Prostate gland (tissue), 2 donors: Measurements from ENCODE around the gene SMARCD1. TPM values are rescaled to one million over a fixed set of nuclear protein-coding genes. Genes with fewer than 3 reads are reported as not detected.

Experiments
- DNase-seq: peaks from one replicate; pipeline ENCODE4 v3.0.0-alpha.2; 2019; ENCODE audit warnings: low spot score
- H3K27ac ChIP-seq, 2 donors: fragments of 200-600 bp; sonication (generic); 2 replicates each; pipeline ENCODE4 v1.5.1; 2017 to 2019
- H3K27me3 ChIP-seq: fragments of 200-600 bp; sonication (generic); replicated peaks from 2 replicates; pipeline ENCODE4 v1.5.1; 2019; ENCODE audit not compliant: insufficient read depth
- H3K36me3 ChIP-seq, 2 donors: fragments of 200-600 bp; sonication (generic); 1 replicate in 1 of 2; 2 replicates in 1 of 2; pipeline versions ENCODE4 v1.5.1 to v1.8.1; 2017 to 2019
- H3K4me1 ChIP-seq: fragments of 200-600 bp; sonication (generic); replicated peaks from 2 replicates; pipeline ENCODE4 v1.5.1; 2019
- H3K4me3 ChIP-seq, 2 donors: fragments of 200-600 bp; sonication (generic); 2 replicates each; pipeline ENCODE4 v1.5.1; 2017 to 2019
- H3K9me3 ChIP-seq: fragments of 200-600 bp; sonication (generic); 2 replicates; pipeline ENCODE4 v1.5.1; 2017
- POLR2A ChIP-seq: fragments of 450-650 bp; IDR thresholded peaks from one replicate; pipeline ENCODE4 v1.6.1; 2016; ENCODE audit warnings: antibody characterized with exemption, mild to moderate bottlenecking
- POLR2AphosphoS5 ChIP-seq: sonication (generic); formaldehyde crosslinking; IDR thresholded peaks from one replicate; pipeline ENCODE4 v1.6.1; 2017; ENCODE audit warnings: antibody characterized with exemption
- WGBS: methylation state at CpG from one replicate; pipeline ENCODE4 v1.1.5; 2018; 5-methylcytosine and 5-hydroxymethylcytosine counted together
- intact Hi-C: fragments of 100-400 bp; cut with DNase I; formaldehyde crosslinking; loops from one replicate; pipeline ENCODE4 v1.14.2; 2022
- total RNA-seq, 2 donors: library from RNA; depleted of rRNA; stranded (reverse); fragments of >200 nt; gene quantifications; one replicate each; pipeline ENCODE4 v1.1.0, GENCODE V29; 2016
- TF ChIP-seq, protein P1 (sequence below), 4 experiments: fragments of 200-600 bp in 2 of 4; fragments of 450-650 bp in 2 of 4; sonication (generic) in 2 of 4; IDR thresholded peaks; 1 replicate in 3 of 4; 2 replicates in 1 of 4; pipeline ENCODE4 v1.5.1; 2016 to 2019; ENCODE audit warnings: antibody characterized with exemption in 4 of 4, mild to moderate bottlenecking in 2 of 4, moderate library complexity in 2 of 4

SMARCD1 gene
- total RNA-seq, 2 donors from 2014 or later, result 72.9 to 90.1 TPM

DNA sequence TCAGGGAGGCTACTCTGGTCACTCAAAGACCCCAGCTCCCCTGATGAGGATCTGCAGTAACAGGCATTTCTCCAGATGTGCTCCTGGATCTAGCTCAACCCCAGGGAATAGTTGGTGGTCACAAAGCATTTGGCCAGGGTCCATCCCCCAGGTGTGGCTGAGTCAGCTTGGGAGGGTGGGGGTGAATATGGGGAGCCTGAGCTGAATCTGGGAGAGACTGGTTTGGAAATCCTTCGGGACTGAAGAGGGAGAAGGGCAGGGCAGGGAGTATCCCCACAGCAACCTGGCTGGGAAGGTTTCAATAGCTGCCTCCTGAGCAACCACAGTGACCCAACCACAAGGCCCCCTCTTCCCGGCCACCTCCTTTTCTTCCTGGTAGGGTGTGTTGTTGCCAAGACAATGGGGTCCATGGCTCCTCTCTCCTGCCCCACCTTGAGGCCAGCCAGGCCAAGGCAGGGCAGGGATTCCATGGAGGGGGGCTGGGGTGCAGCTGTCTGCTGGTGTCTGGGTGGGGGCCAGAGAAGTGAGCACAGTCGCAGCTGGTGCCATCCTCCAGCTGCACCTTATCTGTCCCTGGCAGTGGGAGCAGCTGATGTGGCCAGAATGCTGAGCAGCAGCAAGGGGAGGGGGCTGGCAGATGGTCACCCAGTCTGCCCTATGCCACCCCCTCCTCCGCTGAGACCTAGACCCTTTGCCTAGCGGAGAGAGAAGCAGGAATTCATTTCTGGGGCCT is 22.2 kb upstream of the SMARCD1 start:
- Histone ChIP-seq H3K27me3 (no peaks in the 10 kb centered on the region), H3K36me3 (no peaks in the 10 kb centered on the region), H3K4me1 (no peaks in the 10 kb centered on the region), H3K27ac (no peak overlapping the region), H3K4me3 (no peak overlapping the region), H3K9me3 (no peaks in the 10 kb centered on the region)
- intact Hi-C loops, result loop anchor here (5.0 kb wide), 1 partner anchor 196 kb away; no protein-coding TSS in a partner anchor
- 74% methylated on average over 5 of the region's 5 CpGs for WGBS
- no peak for DNase-seq
- TF ChIP-seq POLR2A (no peak), POLR2AphosphoS5 (no peak)
- TF ChIP-seq, protein P1, sequence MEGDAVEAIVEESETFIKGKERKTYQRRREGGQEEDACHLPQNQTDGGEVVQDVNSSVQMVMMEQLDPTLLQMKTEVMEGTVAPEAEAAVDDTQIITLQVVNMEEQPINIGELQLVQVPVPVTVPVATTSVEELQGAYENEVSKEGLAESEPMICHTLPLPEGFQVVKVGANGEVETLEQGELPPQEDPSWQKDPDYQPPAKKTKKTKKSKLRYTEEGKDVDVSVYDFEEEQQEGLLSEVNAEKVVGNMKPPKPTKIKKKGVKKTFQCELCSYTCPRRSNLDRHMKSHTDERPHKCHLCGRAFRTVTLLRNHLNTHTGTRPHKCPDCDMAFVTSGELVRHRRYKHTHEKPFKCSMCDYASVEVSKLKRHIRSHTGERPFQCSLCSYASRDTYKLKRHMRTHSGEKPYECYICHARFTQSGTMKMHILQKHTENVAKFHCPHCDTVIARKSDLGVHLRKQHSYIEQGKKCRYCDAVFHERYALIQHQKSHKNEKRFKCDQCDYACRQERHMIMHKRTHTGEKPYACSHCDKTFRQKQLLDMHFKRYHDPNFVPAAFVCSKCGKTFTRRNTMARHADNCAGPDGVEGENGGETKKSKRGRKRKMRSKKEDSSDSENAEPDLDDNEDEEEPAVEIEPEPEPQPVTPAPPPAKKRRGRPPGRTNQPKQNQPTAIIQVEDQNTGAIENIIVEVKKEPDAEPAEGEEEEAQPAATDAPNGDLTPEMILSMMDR (IDR thresholded peaks at IDR 0.05), result no peak

DNA sequence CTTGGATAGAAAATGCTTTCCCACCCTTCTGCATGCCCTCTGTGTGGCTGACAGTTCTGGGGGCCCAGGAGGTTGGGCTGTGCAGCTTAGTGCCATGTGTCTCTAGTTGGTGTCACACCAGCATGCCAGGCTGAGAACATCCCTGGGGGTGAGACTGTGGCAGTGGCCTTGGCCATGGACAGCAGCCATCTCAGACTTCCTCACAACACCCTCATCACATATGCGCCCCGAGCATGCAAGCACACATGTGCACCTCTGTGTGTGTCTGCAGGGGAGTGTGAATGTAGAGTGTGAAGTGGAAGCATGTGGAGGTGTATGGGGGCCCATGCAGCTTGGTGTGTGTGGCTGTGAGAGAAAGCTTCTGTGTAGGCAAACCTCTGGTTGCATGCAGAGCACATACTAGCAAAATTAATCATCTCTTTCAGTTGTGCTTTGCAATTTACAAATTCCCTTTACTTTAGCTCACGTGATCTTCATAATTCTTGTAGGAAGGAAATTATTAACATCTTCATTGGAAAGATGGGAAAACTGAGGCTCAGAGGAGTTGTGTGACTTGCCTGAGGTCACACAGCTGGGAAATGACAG is 19.3 kb upstream of the SMARCD1 start:
- Histone ChIP-seq H3K27me3 (no peaks in the 10 kb centered on the region), H3K4me3 (no peak overlapping the region), H3K27ac (no peak overlapping the region), H3K4me1 (no peaks in the 10 kb centered on the region), H3K9me3 (no peaks in the 10 kb centered on the region), H3K36me3 (no peaks in the 10 kb centered on the region)
- 95% methylated on average over 3 of the region's 3 CpGs for WGBS
- intact Hi-C loops, result no loop called here
- no peak for TF ChIP-seq POLR2A
- no peak for TF ChIP-seq POLR2AphosphoS5
- TF ChIP-seq, protein P1 (IDR thresholded peaks at IDR 0.05), result no peak
- no peak for DNase-seq

DNA sequence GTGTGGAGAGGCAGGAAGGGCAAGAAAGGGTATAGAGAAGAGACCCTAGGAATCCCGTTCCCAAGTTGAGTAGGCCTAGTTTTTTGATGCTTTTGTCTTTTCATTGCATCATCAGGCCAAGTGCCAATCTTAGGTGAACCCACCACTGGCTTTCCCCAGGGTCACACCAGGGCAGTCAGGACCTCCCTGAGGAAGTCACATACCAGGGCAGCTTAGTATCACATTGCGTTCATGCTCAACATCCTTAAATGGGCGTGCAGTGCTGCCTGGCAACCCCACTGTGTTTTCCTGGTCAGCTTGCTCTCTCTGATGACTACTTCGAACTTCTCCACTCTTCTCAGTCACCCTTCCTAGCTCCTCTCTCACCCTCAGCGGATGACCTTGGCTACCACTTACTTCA is 18.7 kb upstream of the SMARCD1 start:
- Histone ChIP-seq H3K27me3 (no peaks in the 10 kb centered on the region), H3K9me3 (no peaks in the 10 kb centered on the region), H3K4me3 (no peak overlapping the region), H3K36me3 (no peaks in the 10 kb centered on the region), H3K27ac (no peak overlapping the region), H3K4me1 (no peaks in the 10 kb centered on the region)
- DNase-seq, result no peak
- intact Hi-C loops, result no loop called here
- WGBS, result 49% methylated on average over 5 of the region's 5 CpGs
- no peak for TF ChIP-seq POLR2A
- TF ChIP-seq, protein P1 (IDR thresholded peaks at IDR 0.05), result no peak
- no peak for TF ChIP-seq POLR2AphosphoS5

DNA sequence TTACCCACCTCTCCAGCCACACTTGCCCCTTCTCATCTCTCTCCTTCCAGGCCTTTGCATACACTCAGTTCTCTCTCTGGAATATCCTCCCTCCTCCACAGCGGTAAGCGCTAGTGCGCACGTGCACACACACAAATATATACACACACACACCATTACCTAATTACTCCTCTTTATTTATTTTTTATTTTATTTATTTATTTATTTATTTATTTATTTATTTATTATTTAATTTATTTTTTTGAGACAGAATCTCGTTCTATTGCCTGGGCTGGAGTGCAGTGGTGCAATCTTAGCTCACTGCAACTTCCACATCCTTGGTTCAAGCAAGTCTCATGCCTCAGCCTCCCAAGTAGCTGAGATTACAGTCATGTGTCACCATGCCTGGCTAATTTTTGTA is 16.1 kb upstream of the SMARCD1 start:
- intact Hi-C loops, result no loop called here

More for the DNA sequence above, 16.1 kb upstream of the SMARCD1 start:
- Histone ChIP-seq H3K9me3 (no peaks in the 10 kb centered on the region), H3K4me3 (no peak overlapping the region), H3K36me3 (no peaks in the 10 kb centered on the region), H3K27me3 (no peaks in the 10 kb centered on the region), H3K4me1 (no peaks in the 10 kb centered on the region), H3K27ac (no peak overlapping the region)
- DNase-seq, result no peak
- WGBS, result 94% methylated on average over 5 of the region's 5 CpGs
- TF ChIP-seq POLR2AphosphoS5 (no peak), POLR2A (no peak)
- TF ChIP-seq, protein P1 (IDR thresholded peaks at IDR 0.05), result no peak
